HG02678 (cell line): ENCODE results near the gene RIPOR3.

Source experiments
- ATAC-seq: cut with Tn5 transposase; IDR thresholded peaks from one replicate; pipeline ENCODE4 v1.9.1; 2021; ENCODE audit warnings: mild to moderate bottlenecking, moderate library complexity; ENCODE audit not compliant: unreplicated experiment

RIPOR3 gene

DNA sequence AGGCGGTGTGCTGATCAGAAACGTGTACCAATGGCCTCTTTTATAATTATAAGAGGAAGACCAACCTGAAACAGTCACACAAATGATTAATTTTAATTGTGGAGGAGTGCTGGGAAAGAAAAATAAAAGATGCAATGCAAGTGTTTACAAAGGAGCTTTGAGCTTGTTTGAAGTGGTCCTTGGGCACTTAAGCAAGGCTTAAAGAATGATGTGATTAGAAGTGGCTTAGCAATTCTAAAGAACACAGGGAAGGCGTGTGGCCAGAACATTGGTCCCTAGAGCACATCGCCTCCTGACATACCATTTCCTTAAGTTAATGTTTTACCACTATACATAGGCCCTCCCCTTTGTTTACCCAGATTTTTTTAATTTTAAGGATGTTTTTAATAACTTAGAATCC, 155.0 kb downstream of the RIPOR3 start:
- no peak for ATAC-seq
